RWPE1 (cell line): Measurements from ENCODE around the gene TIAM2.

Experiments
- CTCF ChIA-PET: fragments of 350-600 bp; sonication (Branson Sonifier 250); formaldehyde crosslinking; extraction: SDS; loops from one replicate; lab custom pipeline; 2021; lab: Yijun Ruan, JAX
- POLR2A ChIA-PET: fragments of 400-600 bp; formaldehyde crosslinking; extraction: SDS; loops from one replicate; lab custom pipeline; 2020; ENCODE audit warnings: antibody characterized with exemption; ENCODE audit not compliant: low non-redundant PET; lab: Yijun Ruan, JAX
- DNase-seq: peaks from one replicate; pipeline ENCODE4 v3.0.0; 2012; ENCODE audit warnings: low spot score
- H3K27ac ChIP-seq: fragments of 450-650 bp; 2 replicates; pipeline ENCODE4 v1.5.1; 2017
- TF ChIP-seq, protein P1 (sequence below): fragments of 450-650 bp; conservative IDR thresholded peaks from 2 replicates; pipeline ENCODE4 v1.5.1; 2017; ENCODE audit warnings: low read depth, mild to moderate bottlenecking

TIAM2 gene

DNA sequence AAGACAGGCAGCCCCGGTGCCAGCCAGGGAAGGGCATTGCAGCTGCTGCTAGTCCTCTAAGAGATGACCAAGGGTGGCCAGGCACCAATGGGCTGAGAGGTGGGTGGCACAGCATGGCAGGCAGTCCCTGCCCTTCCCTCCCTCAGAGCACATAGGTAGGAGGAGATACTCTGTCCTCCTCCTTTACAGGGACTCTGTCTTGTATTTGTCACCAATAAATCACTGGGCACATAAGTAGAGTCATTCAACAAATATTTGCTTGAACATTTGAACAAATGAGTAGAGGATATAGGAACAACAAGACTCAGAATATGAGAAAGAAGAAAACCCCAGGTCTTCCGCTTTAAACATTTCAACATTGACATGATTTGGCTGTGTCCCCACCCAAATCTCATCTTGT lies 199.3 kb downstream of the TIAM2 start:
- ChIA-PET POLR2A (no interaction called here), CTCF (no interaction called here)
- no peak overlapping the region for H3K27ac ChIP-seq
- DNase-seq: no peak
- TF ChIP-seq, protein P1, sequence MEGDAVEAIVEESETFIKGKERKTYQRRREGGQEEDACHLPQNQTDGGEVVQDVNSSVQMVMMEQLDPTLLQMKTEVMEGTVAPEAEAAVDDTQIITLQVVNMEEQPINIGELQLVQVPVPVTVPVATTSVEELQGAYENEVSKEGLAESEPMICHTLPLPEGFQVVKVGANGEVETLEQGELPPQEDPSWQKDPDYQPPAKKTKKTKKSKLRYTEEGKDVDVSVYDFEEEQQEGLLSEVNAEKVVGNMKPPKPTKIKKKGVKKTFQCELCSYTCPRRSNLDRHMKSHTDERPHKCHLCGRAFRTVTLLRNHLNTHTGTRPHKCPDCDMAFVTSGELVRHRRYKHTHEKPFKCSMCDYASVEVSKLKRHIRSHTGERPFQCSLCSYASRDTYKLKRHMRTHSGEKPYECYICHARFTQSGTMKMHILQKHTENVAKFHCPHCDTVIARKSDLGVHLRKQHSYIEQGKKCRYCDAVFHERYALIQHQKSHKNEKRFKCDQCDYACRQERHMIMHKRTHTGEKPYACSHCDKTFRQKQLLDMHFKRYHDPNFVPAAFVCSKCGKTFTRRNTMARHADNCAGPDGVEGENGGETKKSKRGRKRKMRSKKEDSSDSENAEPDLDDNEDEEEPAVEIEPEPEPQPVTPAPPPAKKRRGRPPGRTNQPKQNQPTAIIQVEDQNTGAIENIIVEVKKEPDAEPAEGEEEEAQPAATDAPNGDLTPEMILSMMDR: no peak

- no peak overlapping the region for H3K27ac ChIP-seq
- TF ChIP-seq, protein P1: no peak
- ChIA-PET CTCF (no interaction called here), POLR2A (no interaction called here)
- DNase-seq: no peak
These were observed 200.8 kb downstream of the TIAM2 start for GRCh38 chr6:155195903-155196302.

GRCh38 chr6:155196911-155197310 lies 201.8 kb downstream of the TIAM2 start:
- no peak overlapping the region for H3K27ac ChIP-seq
- DNase-seq: no peak
- POLR2A ChIA-PET: no interaction called here
- TF ChIP-seq, protein P1: no peak
- CTCF ChIA-PET: interaction anchor here (0.6 kb wide), 1 partner anchor 448 kb away, joined by 3 read pairs; no protein-coding TSS in a partner anchor

DNA sequence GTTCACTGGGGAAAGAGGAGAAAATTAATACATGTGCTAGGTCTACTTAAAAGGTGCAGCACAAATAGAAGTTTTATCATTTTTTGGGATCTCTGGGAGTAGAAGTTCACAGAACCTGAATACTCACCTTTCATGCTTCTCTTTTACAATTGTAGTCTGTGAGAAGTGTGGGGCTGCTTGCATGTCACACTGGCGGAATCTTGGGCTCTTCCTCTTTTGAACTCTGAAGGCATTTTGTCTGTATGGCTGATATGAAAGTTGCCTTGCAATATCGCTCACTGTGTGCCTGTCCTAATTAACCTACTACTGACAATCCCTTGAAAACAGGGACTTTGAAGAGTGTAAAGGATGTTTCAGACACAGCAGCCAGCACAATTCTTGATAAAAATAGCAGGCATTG lies 202.8 kb downstream of the TIAM2 start:
- DNase-seq: no peak
- ChIA-PET CTCF (no interaction called here), POLR2A (no interaction called here)
- no peak overlapping the region for H3K27ac ChIP-seq
- TF ChIP-seq, protein P1: no peak

DNA sequence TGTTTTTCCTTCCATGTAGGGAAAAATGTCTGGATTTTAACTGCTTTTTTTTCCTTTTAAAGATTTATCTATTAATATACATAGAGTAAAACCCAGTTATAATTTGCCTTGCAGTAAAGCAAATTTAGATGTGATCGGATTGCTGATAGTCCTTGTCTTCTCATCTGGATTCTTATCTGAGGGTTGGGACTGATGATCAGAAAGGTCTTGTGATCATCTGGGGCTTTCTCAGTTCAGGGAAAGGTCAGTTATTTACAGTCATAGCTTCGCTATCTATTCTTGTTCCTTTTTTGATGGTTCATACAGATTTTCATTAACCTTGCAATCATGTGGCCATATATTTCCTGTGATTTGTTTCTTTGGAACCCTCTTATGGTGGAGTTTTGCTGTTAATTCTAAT lies 204.9 kb downstream of the TIAM2 start:
- ChIA-PET CTCF (no interaction called here), POLR2A (no interaction called here)
- no peak for DNase-seq
- H3K27ac ChIP-seq: no peak overlapping the region
- TF ChIP-seq, protein P1: no peak

DNA sequence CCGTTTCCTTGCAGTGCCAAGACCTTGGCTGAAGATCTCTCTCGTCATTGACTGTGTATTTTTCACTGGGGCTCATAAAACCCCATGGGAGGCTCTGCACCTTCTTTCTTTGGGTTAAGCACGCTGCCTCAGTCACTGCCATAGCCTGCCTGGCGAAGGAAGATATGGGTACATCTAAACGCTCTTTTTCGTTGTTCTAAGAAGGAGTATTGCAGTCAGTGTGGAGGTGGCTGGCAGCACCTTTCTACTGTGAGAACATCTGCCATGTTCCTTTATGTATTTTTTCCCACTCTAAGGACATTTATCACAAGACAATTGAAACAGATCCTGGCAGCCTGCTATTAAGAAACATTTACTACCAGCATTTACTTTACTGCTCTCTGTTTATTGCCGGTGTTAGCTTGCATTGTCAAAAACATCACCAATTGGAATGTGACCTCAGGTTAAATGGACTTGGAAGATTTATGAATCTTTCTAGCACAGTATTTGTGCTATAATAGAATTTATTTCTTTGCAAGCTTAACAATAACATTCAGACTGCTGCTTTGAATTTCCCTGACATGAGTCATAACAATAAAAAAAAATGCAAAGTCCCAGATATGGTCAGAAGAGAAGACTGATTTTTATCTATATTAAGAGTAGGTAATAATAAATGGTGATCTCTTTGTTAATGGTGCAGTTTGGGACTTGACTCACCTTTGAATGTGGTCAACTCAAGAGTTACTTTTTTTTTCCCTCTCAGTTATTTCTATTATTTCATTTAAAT lies 206.5 kb downstream of the TIAM2 start:
- ChIA-PET CTCF (interaction anchor here (0.6 to 1.0 kb wide), 2 partner anchors 47 to 1869 kb away, joined by 3 read pairs; no protein-coding TSS in a partner anchor), POLR2A (no interaction called here)
- DNase-seq: peak; percentile 63

More for the DNA sequence above, 206.5 kb downstream of the TIAM2 start:
- H3K27ac ChIP-seq: peak overlapping the region; percentile 73
- TF ChIP-seq, protein P1: no peak
